HG03342 (cell line): ENCODE results near the gene SALL4.
"Not testable (repeated sequence)": the region's sequence is repeated elsewhere in the genome, so short reads cannot be mapped to it uniquely, and the experiment has no call there.

Experiments
- ATAC-seq: cut with Tn5 transposase; IDR thresholded peaks from one replicate; pipeline ENCODE4 v1.9.1; 2021; ENCODE audit warnings: mild to moderate bottlenecking, moderate library complexity; ENCODE audit not compliant: unreplicated experiment

Gene SALL4

DNA sequence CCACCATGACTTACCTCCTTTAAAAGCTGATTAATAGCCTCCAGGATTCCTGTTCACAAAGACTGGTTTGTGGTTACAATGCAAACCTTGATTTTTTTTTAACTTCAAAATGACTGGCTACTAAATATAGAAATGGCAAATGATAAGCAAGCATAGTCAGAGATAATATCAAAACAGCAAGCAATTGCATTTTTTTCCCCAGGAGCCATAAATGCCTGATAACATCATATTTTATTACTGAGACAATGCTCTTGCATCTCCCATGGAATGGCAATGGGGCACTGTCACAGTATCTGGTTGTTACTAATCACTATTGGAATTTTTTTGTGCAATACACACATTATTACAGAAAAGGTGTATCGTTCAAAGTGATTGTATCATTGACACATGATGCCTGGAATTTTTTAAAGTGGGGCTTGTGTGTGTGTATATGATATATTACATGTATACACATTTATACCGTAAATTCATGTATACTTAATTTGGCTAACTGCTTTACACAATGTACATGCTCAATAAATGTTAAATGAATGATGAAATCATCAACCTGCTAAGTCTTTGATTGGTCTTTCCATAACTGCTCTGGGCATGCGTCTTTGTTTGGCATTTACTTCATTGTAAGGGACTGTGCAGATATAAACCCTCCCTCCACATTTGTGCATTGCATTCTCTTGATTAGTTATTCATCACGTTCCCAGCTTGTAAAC is 980 bp upstream of the SALL4 start:
- no peak for ATAC-seq

DNA sequence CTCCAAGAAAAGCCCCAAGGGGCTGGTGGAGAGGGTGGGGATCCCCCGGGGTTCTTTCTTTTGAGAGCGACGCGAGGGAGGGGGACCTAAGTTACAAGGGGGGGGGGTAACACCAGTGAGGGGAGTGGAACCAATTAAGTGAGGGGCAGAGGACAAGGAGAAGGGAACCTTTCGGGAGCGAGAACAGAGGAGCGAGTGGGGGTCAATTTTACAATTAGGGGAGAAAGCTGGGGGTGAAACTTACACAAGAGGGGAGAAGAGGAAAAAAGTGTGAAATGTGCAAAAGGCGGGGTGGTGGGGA is 548 bp downstream of the SALL4 start:
- no peak for ATAC-seq

DNA sequence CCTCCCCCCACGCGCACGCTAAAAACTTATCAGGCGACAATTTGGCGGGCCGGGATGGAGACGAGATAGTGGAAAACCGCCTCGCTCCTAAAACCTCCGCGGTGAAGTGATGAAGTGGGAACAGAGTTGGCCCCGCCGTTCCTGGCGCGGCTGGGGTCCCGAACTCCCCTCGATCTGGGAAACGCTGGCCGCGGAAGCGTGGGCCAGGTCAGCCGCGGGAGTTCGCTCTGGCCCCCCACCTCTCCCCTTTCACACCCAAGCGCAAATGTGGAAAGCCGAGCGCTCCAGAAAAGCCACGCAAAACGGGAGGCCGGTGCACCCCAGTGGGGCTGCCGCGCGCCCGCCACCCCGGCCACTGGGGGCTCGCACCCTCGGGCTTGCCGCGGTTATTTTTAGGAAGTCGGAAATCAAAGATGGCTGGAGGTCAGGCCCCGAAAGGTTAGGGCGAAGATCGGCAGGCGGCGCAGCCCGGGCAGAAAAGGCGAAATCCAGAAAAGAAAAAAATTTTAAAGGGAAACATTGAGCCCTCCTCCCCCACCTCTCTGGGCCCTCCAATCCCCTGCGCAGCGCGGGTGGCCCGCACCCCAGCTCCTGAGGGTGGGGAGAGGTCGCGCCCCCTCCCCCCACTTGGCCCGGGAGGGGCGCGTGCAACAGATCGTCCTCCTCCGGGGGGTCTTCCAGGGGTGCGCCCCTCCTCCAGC is 1.0 kb downstream of the SALL4 start:
- ATAC-seq = no peak

DNA sequence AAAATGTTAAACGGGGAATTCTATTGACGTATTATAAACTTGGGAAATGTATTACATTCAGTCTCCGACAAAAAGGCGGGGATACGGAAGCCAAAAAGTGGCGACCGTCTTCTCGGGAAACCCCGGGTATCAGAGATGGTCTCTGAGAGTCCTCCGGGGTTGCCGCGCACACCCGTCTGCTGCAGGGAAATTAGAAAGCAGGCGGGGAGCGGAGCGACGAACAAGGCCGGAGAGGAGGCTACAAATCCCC is 1.5 kb downstream of the SALL4 start:
- no peak for ATAC-seq

DNA sequence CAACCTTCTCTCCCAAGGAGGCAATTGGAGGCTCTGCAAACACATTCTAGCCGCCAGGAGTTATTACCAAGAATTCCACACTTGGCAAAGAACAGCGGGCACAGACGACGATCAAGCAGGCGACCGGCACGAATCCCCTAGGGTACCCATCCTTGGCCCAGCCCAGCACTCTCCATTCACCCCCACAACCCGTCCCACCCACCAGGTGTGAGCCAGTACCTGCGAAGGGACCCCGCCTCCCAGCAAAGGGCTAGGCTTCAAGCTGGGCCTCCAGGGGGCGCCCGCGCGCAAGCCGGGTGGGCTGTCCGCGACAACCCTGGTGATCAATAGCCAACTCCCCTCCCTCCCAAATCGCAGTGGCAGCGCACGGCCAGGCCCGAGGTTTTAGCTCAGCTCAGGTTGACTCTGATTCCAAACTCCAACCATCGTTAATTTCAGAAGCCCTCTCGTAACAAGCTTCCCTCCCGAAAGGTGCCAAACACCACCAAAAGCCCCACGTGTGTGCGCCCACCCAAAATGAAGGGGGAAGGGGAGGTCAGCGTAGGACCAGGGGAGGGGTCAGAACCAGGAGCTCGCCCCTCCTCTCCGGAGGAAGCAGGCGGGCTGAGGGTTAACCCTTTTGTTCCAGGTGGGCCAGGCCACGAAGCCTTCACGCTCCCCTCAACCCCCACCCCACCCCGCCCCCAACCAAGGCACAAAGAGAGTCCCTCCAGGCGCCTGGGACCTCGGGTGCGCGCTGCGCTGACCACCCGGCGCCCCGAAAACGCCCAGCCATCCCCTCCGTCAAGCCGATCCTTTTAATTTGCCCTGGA is 2.1 kb downstream of the SALL4 start:
- ATAC-seq = no peak

DNA sequence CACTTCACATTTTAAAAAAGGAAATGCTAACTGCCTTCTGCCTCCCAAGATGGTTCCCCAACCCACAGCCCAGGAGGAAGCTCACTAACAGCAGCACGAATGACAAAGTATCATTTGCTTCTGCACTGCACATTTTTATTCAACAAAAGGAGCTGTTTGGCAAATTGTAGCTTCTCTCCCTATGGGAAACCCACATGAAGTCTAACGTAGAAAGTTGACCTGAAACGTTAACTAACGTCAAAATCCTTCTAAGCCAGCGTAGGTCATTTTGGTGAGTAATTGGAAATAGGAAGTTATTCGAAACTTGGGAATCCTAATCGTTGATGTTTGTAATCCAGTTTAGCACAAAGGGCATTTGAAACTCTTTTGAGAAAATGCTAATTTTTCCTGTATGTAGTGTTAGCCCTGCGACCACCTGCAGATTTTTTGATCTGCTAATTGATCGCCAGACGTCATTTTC is 2.9 kb downstream of the SALL4 start:
- no peak for ATAC-seq

DNA sequence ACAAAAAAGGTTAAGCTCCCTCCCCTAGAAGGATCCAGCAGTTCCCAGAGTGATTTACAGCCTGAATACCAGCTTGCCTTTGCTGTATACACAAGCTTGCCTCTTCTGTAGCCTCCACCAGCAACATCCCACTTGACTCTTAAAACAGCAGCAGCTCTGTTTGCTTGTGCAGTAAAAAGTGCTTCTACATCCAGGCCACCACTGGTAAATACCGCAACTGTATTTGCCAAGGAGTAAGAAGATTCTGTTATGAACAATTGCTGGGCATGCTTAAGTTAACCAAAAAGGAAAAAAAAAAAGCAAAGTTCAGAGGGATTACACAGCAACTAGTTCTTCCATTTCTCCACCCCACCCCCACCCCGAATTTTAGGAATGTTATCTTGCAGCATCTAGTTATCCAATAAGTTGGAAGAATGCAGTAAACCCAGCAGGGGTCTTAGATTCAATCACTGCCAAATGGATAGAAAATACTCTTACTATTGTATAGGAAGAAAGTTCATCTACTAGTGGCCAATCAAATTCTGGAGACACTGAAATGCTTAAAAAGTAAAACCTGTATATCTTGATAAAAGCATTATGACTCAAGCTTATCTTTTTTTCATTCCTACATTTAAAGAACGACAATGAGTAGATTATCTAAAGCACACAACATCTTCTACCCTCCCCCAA is 4.8 kb downstream of the SALL4 start:
- ATAC-seq = no peak

DNA sequence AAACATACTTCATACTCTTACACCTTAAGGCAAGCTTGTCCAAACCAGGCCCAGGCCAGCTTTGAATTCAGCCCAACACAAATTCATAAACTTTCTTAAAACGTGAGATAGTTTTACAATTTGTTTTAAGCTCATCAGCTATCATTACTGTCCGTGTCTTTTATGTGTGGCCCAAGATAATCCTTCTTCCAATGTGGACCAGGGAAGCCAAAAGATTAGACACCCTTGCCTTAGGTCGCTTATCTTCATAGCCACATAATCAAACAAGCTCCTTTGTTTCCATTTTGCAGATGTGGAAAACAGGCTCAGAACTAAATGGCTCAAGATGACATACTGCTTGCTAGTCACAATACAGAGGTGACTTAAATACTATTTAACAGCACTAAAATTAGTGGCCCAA is 6.0 kb downstream of the SALL4 start:
- ATAC-seq = no peak

DNA sequence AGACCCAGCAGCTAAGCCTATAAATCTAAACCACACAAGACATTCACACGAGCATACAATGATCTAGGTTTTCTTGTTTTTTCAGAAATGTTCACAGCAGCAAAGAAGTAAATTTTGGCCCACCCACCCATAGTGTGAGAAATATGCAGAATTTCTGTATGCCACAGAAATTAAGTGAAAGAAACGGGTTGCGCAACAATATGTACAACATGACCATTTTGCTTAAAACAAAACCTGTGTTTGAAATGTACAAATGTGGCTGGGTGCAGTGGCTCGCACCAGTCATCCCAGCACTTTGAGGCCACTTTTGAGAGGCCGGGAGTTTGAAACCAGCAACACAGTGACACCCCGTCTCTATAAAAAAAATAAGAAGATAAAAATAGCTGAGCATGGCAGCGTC is 9.4 kb downstream of the SALL4 start:
- no peak for ATAC-seq

DNA sequence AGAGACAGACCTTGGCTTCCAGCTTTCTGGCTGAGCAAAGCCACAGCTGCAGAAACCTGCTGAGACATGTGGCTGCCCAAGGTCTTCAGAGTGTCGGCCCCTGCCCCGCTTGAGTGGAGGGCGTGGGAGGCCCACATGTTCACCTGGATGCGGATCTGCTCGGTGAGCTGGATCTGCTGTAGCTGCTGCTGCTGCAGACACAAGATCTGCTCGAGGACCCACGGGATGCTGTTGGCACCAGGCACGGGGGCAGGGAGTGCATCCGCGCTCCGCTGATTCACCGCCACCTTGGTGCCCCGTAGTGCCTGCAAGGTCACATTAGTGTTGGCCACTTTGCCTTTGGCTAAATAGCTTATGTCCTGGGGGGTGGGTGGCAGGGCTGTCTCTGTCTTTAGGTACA is 10.7 kb downstream of the SALL4 start:
- no peak for ATAC-seq

DNA sequence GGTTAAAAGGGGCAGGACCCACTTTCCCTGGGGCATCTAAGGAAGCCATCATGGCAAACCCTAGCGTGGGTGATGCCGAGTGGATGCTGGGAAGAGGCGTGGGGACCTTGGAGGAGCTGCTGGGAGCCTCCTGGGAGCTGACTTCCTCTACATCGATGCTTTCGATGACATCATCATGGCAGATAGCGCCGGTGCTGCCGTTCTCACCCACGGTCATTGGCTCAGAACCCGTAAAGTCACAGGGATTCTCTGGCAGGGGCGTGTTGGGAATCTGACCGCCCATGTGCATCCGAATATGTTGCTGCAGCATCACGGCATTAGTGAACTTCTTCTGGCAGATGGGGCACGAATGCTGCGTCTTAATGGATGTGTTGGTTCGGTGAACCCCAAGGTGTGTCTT is 12.1 kb downstream of the SALL4 start:
- no peak for ATAC-seq

DNA sequence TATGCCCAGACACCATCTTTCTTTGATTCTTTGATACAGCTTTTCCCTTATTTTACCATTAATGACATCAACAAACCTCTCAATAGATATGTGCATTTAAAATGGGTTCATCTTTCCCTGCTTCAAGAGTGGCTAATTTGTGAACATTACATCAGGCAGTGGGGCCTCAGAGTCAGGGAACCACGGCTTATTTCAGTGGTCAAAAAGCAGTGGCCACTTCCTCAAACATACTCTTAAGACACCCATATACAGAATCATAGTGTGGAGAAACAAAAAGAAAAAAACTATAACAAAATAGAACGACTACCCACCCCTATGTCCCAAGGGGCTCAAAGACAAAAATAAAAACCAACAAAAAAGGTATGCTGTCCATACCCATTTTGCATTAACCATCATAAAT is 12.9 kb downstream of the SALL4 start:
- no peak for ATAC-seq

DNA sequence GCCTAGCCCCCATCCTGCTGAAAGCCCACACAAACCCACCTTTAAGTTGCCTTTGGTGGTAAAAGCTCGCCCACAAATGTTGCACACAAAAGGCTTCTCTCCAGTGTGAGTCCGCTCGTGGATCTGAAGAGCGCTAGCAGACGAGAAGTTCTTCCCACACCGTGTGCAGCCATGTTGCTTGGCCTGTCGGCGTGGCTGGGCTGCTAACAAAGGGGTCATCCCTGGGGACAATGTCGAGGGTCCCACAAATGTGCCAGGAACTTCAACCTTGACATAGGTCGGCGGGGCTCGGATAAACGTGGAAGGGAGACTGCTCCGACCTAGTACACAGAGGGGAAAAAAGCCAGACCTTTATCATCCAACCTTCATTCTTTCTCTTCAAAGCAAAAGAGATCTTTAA is 13.5 kb downstream of the SALL4 start:
- no peak for ATAC-seq

DNA sequence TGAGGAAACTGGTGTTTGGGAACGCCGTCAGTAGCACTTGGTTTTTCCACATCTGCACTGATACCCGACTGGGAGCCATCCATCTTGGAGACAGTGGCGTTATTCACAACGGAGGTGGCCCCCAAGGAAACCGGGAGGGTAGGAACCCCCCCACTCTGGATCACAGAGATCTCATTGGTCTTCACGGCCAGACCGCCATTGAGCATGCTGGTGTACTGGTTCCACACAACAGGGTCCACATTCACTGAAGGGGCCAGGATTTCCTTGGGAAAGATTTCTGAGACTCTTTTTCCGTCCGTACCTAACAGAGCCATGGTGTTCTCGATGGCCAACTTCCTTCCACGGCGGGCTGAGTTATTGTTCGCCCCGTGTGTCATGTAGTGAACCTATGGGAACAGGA is 18.0 kb downstream of the SALL4 start:
- ATAC-seq = no peak

DNA sequence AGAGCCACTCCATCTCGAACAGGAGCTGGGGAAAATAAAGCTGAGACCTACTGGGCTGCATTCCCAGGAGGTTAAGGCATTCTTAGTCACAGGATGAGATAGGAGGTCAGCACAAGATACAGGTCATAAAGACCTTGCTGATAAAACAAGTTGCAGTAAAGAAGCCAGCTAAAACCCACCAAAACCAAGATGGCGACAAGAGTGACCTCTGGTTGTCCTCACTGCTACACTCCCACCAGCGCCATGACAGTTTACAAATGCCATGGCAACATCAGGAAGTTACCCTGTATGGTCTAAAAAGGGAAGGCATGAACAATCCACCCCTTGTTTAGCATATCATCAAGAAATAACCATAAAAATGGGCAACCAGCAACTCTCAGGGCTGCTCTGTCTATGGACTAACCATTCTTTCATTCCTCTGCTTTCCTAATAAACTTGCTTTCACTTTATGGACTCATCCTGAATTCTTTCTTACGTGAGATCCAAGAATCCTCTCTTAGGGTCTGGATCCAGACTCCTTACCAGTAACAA is 24.0 kb downstream of the SALL4 start:
- ATAC-seq = not testable (repeated sequence)

DNA sequence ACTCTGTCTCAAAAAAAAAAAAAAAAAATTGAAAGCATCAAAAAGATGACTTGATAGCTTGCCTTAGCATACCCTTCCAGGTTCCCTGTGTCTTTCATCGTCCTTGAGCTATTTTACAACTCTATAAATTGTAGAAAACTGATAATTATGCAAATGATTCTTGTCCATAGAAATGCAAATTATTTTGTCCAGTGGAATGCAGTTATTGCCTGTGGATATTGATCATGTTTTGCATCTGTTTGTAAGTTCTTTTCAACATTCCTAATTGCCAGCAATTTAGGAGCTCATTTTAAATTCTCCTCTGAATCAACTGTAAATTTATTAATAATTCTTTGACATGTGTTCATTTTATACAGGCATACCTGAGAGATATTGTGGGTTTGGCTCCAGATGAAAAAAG is 27.1 kb downstream of the SALL4 start:
- no peak for ATAC-seq

DNA sequence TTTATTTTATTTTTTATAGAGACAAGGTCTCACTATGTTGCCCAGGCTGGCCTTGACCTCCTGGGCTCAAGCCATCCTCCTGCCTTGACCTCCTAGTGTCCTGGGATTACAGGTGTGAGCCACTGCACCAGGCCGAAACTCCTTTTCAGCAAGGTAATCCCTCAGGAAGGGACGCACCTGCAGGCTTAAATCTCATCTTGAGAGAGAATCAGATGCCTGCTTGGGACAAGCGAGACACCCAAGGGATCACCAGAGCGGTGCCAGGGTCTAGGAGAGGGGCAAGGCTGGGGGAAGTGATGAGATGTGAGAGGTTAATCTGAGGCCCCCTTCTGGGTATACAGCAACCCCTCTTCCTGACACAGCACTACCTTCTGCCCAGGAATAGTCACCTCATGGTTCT is 30.1 kb downstream of the SALL4 start:
- no peak for ATAC-seq

DNA sequence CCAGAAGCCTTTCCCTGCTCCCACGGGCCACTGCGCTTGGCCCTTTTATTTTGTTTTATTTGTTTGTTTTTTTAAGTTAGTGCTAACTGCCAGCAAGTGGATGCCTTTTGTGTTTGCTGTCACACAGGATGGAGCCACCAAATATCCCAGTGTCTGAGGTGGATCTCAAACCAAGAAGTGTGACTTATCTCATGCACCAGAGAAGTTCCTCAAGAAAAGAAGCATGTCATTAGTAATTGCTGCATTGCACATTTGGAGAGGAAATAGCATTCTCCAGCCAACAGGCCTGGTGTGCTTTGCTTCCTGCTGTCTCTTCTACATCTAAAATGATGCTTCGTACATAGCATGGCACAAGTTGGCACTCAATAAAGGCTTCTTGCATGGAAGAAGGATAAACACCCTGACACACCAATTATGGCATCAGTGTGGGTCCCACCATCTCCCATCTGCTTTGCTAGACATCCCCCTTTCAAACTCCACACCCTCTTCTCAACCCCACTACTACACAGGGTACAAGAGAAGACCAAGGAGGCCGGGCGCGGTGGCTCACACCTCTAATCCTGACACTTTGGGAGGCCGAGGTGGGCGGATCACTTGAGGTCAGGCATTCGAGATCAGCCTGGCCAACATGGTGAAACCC is 32.2 kb downstream of the SALL4 start:
- no peak for ATAC-seq

DNA sequence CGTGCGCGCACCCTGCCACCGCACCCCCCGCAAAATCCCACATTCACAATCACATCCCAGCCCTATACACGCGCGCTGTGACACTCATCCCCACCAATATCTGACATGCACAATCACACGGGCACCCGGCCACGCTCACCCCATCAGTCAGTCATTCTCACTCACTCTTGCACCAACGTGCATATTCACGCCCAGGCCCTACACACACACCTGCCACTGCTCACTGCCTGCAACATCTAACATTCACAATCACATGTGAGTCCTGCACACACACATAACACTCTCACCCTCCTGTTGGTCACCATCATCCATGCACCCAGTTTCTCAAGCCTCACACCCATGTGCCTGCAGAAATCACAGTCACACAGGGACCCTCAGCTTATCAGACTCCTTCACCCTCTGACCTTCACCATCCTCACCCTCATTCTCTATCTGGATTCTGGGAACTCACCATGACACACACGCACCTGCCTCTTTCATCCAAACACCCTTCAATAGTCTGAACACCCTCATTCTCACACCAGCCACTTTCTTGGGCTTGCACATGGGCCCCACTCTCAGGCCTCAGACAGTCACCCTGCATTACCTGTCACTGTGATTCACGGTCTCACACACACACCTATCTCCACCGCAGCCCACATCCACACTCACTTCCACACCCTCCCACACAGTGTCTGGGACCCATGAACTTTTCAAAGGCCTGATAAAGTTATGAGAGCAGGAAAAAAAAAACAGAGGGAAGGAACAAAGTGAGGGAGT is 33.4 kb downstream of the SALL4 start:
- no peak for ATAC-seq
